GM18858 (cell line): ENCODE data around the gene IFNG-AS1.

Source experiments
- ATAC-seq: cut with Tn5 transposase; IDR thresholded peaks from one replicate; pipeline ENCODE4 v1.9.1; 2021; ENCODE audit not compliant: unreplicated experiment

The IFNG-AS1 gene

DNA sequence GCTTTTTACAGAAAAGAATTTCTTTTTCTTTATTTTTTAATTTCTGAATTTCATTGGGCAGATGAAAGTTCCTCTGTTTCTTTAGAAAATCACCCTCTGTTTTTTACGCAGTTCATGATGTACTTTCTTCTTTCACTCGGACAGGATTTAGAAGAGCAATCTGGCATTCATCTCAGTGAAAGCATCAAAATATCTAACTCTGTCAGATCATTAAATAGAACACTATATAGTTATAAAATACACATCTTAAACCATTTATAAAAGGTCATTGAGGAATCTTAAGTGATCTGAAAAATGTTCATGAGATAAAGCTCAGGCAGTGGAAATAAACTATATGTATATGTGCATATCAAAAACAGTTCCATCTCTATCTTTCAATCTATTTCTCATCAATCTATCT, 3.9 kb downstream of the IFNG-AS1 start:
- no peak for ATAC-seq

DNA sequence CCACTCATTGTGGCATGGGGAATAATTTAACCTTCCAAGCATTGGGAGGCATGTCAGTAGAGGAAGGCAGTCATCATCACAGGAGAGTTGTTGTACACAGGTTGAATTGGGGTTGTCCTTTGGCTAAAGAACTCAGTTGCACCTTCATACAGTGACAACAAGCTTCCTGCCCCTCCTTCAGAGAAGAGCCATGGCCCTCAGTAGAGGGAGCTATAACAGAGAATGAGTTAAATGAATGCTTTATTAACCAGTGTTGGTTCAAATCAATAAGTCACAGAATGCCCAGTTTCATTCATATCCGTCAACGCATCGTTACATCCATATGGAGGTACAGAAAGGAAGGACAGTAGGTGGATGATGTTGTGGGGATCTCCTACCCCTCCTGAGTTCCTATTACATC, 4.8 kb downstream of the IFNG-AS1 start:
- no peak for ATAC-seq

GRCh38 chr12:67996347-67996746, 7.1 kb downstream of the IFNG-AS1 start:
- no peak for ATAC-seq

GRCh38 chr12:67998379-67998778, 9.1 kb downstream of the IFNG-AS1 start:
- no peak for ATAC-seq

- ATAC-seq: no peak
Measured at GRCh38 chr12:67999244-67999643, 10.0 kb downstream of the IFNG-AS1 start.

DNA sequence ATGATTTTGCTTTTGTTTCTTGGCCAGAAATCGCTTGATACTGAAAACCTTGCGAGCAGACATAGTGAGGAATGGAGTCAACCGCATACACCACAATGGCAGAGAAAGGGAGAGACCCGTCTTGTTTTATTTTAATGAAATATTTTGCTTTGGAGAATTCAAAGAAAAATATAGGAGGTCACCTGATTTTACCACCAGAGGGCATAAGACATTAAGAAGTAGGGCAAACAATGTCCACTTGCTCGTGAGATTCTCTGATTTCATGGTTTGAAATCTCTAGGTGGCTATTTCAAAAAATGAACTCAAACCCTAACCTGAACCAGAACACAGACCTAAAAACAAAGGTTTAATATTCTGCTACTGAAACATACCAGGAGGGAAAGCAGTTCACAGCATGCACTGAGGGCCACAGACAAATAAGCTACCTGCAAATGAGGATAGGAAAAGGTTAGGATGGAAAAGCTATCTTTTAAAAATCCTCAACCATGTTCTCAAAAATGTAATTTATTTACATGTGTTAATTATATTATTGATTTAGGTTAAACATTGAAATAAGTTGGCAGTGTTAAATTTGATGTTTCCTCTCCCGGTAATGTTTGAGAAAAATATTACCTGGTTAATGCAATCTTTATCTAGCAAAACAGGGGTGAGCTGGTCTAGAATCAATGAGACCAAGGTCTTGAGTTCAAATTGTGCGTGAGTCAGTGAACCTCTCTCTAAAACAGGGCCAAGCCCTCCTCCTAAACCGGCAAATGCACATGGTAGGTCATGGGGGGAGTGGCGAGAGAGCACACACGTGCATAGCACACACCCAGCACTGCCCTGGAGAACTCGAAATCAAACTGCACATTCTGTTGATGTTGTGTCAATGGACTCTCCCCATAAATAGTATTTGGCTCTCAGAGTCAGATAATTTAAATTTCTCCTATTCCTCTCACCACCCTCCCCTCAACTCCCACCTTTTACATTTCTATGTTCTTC, 12.5 kb downstream of the IFNG-AS1 start:
- ATAC-seq: no peak

GRCh38 chr12:68003777-68004176, 14.5 kb downstream of the IFNG-AS1 start:
- no peak for ATAC-seq

DNA sequence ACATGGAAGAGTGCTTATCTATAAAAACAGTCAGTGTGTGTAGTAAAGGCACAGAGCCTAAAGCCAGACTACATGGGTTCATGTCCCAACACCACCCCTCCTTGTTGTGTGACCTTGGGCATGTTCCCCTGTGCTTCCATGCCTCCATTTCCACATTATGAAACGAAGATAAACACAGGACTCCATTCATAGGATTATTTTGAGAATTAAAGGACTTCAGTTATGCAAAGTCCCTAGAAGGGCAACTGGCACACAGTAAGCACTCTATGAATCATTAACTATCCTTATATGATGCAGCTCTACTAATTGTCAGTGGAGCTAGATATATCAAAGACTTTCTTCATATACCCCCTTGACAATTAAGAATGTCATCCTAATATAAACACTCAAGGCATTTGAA, 17.8 kb downstream of the IFNG-AS1 start:
- no peak for ATAC-seq

DNA sequence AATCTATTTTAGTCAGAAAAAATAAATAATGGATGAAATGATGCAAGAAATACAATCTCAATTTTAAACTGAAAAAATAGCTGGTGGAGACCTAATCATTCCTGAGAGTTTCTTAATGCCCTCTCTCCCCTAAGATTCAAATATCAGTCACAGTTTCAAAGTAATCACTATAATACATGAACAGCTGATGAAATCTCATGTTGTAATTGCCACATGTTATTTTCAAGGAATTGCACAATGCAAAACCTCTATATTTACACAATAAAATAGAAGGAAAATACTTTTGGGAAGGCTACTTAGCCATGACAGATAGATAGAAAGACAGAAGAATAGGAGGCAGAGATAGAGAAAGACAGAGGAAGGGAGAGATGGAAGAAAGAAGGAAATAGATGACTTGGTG, 18.2 kb downstream of the IFNG-AS1 start:
- ATAC-seq: no peak

- no peak for ATAC-seq
Measured at GRCh38 chr12:68011206-68011881, 22.1 kb downstream of the IFNG-AS1 start.

GRCh38 chr12:68011882-68012207, 22.6 kb downstream of the IFNG-AS1 start:
- no peak for ATAC-seq

DNA sequence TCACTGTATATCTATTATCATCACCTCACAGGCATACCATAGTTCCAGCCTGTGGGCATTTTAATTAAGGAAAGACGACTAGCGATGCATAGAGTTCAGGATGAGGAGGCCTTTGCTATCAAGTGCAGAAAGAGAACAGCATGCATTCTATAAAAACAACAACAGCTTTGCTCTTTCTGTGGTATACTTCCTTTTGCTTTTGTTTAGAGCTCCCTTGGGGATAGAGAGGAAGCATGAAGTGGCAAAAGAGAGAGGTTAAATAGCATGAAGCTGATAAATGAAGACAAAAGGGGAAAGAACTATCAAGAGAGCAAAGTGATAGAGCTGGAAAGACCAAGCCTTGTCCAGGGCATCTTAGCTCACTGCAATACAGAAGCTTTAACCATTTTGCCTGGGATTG, 23.5 kb downstream of the IFNG-AS1 start:
- peak; percentile 78 for ATAC-seq

DNA sequence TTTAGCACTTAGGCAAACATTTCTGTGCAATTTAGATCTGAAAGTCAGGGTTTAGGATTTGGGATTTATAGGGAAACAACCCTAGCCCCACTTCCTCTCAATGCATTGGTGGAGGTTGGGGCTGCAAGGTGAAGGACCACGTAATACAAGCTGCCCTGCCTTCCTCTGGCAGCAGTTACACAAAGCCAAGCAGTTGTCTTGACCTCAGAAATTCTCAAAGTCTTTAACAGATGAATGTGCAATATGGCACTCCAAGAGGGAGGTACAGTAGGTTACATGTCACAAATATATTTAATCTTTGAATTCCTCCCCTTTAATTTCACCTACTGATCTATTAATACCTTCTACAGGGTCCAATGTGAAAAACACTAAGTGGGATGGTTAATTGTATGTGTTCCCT, 23.9 kb downstream of the IFNG-AS1 start:
- ATAC-seq: no peak

DNA sequence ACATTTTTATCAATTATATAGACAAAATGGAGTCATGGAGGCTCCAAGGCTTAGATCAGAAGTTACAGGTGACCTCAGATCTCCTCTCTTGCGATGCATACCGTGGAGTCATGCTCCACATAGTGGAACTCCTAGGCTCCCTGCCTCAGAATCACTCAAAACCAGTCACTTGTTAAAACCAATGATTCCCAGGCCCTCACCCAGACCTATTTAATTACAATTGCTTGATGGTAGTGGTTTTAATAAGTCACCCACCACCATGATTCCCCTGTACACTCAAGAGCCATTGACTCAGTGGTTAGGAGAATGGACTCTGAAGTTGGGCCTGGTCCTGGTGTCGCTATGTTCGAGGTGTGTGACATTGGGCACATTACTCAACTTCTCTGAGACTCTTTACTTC, 26.9 kb downstream of the IFNG-AS1 start:
- no peak for ATAC-seq

- no peak for ATAC-seq
Measured at GRCh38 chr12:68018315-68018714, 29.1 kb downstream of the IFNG-AS1 start.

DNA sequence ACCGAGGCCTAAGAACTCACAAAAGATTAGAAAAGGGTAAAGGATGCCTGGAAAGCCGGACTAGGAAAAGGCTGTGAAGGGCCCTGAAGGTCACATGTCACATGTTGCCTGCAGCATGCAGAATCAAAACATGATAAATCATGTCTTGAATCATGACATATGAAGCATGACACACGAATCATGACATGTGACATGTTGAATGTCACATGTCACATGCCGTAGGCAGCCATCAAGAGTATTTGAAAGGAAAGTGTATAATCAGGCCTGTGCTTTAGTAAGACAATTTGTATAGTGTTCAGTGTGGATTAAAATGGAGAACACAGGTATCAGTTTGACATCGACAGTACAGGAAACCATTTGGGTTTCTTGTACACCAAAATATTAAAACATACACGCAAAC, 30.8 kb downstream of the IFNG-AS1 start:
- ATAC-seq: no peak

DNA sequence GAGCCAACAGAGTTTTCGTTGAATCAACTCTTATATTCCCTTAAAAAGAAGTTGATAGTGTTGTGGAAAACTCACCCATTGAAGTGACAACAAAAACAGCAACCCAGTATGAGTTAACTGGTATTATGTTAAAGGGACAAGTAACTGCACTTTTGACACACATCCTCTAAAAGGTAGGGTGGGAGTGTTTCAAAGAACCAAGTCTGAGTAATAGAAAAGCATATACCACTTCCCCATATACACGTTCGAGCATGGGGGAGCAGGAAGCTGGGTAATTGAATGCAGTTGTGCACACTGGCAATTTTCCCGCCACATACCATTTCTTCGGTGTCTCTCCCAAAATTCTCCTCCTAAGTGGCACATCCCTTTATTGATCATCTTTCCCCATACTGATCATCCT, 31.5 kb downstream of the IFNG-AS1 start:
- ATAC-seq: no peak

- no peak for ATAC-seq
Measured at GRCh38 chr12:68028647-68029046, 39.4 kb downstream of the IFNG-AS1 start.

GRCh38 chr12:68030248-68030647, 41.0 kb downstream of the IFNG-AS1 start:
- ATAC-seq: no peak

- no peak for ATAC-seq
Measured at GRCh38 chr12:68031174-68031573, 41.9 kb downstream of the IFNG-AS1 start.

GRCh38 chr12:68031881-68032739, 42.9 kb downstream of the IFNG-AS1 start:
- ATAC-seq: no peak
